ENCODE data around the gene UGGT2. TPM values are rescaled to one million over a fixed set of nuclear protein-coding genes. Genes with fewer than 3 reads are reported as not detected.

Gene UGGT2
- total and polyA plus RNA-seq, 9 of the 15 experiments (the other 6 are each of a cell fraction or from before 2014, with no cell fraction given), result 3.5 to 24.5 (median 18.3) TPM

DNA sequence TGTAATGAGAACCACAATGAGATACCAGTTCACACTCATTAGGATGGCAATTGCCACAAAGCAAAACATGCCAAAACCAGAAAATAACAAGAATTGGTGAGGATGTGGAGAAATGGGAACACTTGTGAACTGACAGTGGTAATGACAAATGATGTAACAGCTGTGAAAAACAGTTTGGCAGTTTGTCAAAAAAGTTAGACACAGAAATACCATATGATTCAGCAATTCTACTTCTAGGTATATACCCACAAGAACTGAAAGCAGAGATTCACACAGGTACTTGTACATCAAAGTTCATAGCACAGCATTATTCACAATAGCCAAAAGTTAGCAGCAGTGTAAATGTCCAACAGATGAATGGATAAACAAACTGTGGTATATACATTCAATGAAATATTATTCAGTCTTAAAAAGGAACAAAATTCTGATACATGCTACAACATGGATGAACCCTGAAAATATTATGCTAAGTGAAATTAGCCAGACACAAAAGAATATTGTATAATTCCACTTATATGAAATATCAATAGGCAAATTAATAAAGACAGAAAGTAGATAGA lies 96.5 kb downstream of the UGGT2 start (continued):
- TF ChIP-seq, protein P1, sequence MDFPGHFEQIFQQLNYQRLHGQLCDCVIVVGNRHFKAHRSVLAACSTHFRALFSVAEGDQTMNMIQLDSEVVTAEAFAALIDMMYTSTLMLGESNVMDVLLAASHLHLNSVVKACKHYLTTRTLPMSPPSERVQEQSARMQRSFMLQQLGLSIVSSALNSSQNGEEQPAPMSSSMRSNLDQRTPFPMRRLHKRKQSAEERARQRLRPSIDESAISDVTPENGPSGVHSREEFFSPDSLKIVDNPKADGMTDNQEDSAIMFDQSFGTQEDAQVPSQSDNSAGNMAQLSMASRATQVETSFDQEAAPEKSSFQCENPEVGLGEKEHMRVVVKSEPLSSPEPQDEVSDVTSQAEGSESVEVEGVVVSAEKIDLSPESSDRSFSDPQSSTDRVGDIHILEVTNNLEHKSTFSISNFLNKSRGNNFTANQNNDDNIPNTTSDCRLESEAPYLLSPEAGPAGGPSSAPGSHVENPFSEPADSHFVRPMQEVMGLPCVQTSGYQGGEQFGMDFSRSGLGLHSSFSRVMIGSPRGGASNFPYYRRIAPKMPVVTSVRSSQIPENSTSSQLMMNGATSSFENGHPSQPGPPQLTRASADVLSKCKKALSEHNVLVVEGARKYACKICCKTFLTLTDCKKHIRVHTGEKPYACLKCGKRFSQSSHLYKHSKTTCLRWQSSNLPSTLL (IDR thresholded peaks at IDR 0.05), result no peak
- TF ChIP-seq, protein P2, sequence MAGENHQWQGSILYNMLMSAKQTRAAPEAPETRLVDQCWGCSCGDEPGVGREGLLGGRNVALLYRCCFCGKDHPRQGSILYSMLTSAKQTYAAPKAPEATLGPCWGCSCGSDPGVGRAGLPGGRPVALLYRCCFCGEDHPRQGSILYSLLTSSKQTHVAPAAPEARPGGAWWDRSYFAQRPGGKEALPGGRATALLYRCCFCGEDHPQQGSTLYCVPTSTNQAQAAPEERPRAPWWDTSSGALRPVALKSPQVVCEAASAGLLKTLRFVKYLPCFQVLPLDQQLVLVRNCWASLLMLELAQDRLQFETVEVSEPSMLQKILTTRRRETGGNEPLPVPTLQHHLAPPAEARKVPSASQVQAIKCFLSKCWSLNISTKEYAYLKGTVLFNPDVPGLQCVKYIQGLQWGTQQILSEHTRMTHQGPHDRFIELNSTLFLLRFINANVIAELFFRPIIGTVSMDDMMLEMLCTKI (IDR thresholded peaks at IDR 0.05; ENCODE audit: partially characterized antibody), result no peak
- TF ChIP-seq, protein P3, sequence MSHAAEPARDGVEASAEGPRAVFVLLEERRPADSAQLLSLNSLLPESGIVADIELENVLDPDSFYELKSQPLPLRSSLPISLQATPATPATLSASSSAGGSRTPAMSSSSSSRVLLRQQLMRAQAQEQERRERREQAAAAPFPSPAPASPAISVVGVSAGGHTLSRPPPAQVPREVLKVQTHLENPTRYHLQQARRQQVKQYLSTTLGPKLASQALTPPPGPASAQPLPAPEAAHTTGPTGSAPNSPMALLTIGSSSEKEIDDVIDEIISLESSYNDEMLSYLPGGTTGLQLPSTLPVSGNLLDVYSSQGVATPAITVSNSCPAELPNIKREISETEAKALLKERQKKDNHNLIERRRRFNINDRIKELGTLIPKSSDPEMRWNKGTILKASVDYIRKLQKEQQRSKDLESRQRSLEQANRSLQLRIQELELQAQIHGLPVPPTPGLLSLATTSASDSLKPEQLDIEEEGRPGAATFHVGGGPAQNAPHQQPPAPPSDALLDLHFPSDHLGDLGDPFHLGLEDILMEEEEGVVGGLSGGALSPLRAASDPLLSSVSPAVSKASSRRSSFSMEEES (CRISPR knock-in tag; IDR thresholded peaks at IDR 0.05), result no peak
- TF ChIP-seq, protein P4, sequence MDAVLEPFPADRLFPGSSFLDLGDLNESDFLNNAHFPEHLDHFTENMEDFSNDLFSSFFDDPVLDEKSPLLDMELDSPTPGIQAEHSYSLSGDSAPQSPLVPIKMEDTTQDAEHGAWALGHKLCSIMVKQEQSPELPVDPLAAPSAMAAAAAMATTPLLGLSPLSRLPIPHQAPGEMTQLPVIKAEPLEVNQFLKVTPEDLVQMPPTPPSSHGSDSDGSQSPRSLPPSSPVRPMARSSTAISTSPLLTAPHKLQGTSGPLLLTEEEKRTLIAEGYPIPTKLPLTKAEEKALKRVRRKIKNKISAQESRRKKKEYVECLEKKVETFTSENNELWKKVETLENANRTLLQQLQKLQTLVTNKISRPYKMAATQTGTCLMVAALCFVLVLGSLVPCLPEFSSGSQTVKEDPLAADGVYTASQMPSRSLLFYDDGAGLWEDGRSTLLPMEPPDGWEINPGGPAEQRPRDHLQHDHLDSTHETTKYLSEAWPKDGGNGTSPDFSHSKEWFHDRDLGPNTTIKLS (IDR thresholded peaks at IDR 0.05; ENCODE audit: borderline replicate concordance, low read depth), result no peak
- TF ChIP-seq, protein P5, sequence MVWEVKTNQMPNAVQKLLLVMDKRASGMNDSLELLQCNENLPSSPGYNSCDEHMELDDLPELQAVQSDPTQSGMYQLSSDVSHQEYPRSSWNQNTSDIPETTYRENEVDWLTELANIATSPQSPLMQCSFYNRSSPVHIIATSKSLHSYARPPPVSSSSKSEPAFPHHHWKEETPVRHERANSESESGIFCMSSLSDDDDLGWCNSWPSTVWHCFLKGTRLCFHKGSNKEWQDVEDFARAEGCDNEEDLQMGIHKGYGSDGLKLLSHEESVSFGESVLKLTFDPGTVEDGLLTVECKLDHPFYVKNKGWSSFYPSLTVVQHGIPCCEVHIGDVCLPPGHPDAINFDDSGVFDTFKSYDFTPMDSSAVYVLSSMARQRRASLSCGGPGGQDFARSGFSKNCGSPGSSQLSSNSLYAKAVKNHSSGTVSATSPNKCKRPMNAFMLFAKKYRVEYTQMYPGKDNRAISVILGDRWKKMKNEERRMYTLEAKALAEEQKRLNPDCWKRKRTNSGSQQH (CRISPR knock-in tag; IDR thresholded peaks at IDR 0.05), result no peak
- TF ChIP-seq, protein P6, sequence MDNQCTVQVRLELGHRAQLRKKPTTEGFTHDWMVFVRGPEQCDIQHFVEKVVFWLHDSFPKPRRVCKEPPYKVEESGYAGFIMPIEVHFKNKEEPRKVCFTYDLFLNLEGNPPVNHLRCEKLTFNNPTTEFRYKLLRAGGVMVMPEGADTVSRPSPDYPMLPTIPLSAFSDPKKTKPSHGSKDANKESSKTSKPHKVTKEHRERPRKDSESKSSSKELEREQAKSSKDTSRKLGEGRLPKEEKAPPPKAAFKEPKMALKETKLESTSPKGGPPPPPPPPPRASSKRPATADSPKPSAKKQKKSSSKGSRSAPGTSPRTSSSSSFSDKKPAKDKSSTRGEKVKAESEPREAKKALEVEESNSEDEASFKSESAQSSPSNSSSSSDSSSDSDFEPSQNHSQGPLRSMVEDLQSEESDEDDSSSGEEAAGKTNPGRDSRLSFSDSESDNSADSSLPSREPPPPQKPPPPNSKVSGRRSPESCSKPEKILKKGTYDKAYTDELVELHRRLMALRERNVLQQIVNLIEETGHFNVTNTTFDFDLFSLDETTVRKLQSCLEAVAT (IDR thresholded peaks at IDR 0.05), result no peak
- TF ChIP-seq TCF3 (CRISPR knock-in tag; IDR thresholded peaks at IDR 0.05) (no peak), FOXA3 (CRISPR knock-in tag; conservative IDR thresholded peaks at IDR 0.05 in 1 of 2, IDR thresholded peaks at IDR 0.05 in 1 of 2) (no peak), POLR2H (tag; IDR thresholded peaks at IDR 0.05; ENCODE audit: low read depth) (no peak), ZNF224 (CRISPR knock-in tag; IDR thresholded peaks at IDR 0.05) (no peak), XRCC5 (IDR thresholded peaks at IDR 0.05; ENCODE audit: low read depth, low read length) (no peak), PYGO2 (tag; IDR thresholded peaks at IDR 0.05) (no peak)
- TF ChIP-seq, protein P7, sequence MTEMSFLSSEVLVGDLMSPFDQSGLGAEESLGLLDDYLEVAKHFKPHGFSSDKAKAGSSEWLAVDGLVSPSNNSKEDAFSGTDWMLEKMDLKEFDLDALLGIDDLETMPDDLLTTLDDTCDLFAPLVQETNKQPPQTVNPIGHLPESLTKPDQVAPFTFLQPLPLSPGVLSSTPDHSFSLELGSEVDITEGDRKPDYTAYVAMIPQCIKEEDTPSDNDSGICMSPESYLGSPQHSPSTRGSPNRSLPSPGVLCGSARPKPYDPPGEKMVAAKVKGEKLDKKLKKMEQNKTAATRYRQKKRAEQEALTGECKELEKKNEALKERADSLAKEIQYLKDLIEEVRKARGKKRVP (CRISPR knock-in tag; IDR thresholded peaks at IDR 0.05), result no peak
- TF ChIP-seq, protein P8, sequence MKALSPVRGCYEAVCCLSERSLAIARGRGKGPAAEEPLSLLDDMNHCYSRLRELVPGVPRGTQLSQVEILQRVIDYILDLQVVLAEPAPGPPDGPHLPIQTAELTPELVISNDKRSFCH (CRISPR knock-in tag; IDR thresholded peaks at IDR 0.05), result no peak
- TF ChIP-seq, protein P8 (tag; IDR thresholded peaks at IDR 0.05), result no peak
